Neural progenitor cell (in vitro differentiated cells): ENCODE measurements around the gene FREM1. TPM values are rescaled to one million over a fixed set of nuclear protein-coding genes. Genes with fewer than 3 reads are reported as not detected.

Experiments
- DNase-seq: peaks from one replicate; pipeline ENCODE4 v3.0.0-alpha.2; 2016; ENCODE audit warnings: low spot score
- H2AFZ ChIP-seq: fragments of 200-600 bp; sonication (generic); replicated peaks from 2 replicates; pipeline ENCODE4 v1.6.1; 2016; ENCODE audit warnings: antibody characterized with exemption
- H3F3A ChIP-seq: fragments of 200-600 bp; sonication (generic); 2 replicates; pipeline ENCODE4 v1.6.1; 2016; ENCODE audit warnings: antibody characterized with exemption, low read depth
- H3K27ac ChIP-seq: fragments of 200-600 bp; sonication (generic); 2 replicates; pipeline ENCODE4 v1.5.1; 2016; ENCODE audit warnings: mild to moderate bottlenecking
- H3K27me3 ChIP-seq: fragments of 200-600 bp; sonication (generic); 2 replicates; pipeline ENCODE4 v1.6.1; 2016; ENCODE audit warnings: mild to moderate bottlenecking, moderate library complexity
- H3K36me3 ChIP-seq: fragments of 200-600 bp; sonication (generic); 2 replicates; pipeline ENCODE4 v1.5.1; 2016
- H3K4me1 ChIP-seq: fragments of 200-600 bp; sonication (generic); 2 replicates; pipeline ENCODE4 v1.6.1; 2016; ENCODE audit warnings: mixed run types
- H3K4me2 ChIP-seq: fragments of 200-600 bp; sonication (generic); 2 replicates; pipeline ENCODE4 v1.6.1; 2016
- H3K4me3 ChIP-seq: fragments of 200-600 bp; sonication (generic); 2 replicates; pipeline ENCODE4 v1.5.1; 2016
- H3K79me2 ChIP-seq: fragments of 200-600 bp; sonication (generic); 2 replicates; pipeline ENCODE4 v1.6.1; 2016; ENCODE audit warnings: low read depth
- H3K9ac ChIP-seq: fragments of 200-600 bp; sonication (generic); 2 replicates; pipeline ENCODE4 v1.6.1; 2016
- H3K9me3 ChIP-seq: fragments of 200-600 bp; sonication (generic); 2 replicates; pipeline ENCODE4 v1.5.1; 2016; ENCODE audit warnings: low read depth
- H4K20me1 ChIP-seq: fragments of 200-600 bp; sonication (generic); 2 replicates; pipeline ENCODE4 v1.6.1; 2016; ENCODE audit warnings: low read depth
- H3K27ac Mint-ChIP-seq: 3 replicates; pipeline ENCODE4 v1.8.0; 2021; ENCODE audit warnings: mixed read lengths
- H3K27me3 Mint-ChIP-seq: 2 replicates; pipeline ENCODE4 v1.8.0; 2022; ENCODE audit warnings: low read depth, mild to moderate bottlenecking, inconsistent platforms, moderate library complexity, mixed read lengths; ENCODE audit not compliant: insufficient read depth
- H3K36me3 Mint-ChIP-seq: 3 replicates; pipeline ENCODE4 v1.8.0; 2021; ENCODE audit warnings: mixed read lengths
- H3K4me1 Mint-ChIP-seq: 3 replicates; pipeline ENCODE4 v1.8.0; 2021; ENCODE audit warnings: mixed read lengths
- H3K4me3 Mint-ChIP-seq: 3 replicates; pipeline ENCODE4 v1.8.0; 2021; ENCODE audit warnings: mild to moderate bottlenecking, moderate library complexity, mixed read lengths
- H3K9me3 Mint-ChIP-seq: 3 replicates; pipeline ENCODE4 v1.8.0; 2020; ENCODE audit warnings: mixed read lengths
- EZH2 ChIP-seq: fragments of 200-600 bp; sonication (generic); IDR thresholded peaks from 2 replicates; pipeline ENCODE4 v1.6.1; 2017; ENCODE audit warnings: antibody characterized with exemption, mild to moderate bottlenecking, moderate library complexity
- EZH2phosphoT487 ChIP-seq: fragments of 200-600 bp; sonication (generic); IDR thresholded peaks from 2 replicates; pipeline ENCODE4 v1.6.1; 2017; ENCODE audit warnings: antibody characterized with exemption
- total RNA-seq: library from RNA; depleted of rRNA; stranded (reverse); fragments of >200 nt; gene quantifications from 2 replicates; pipeline ENCODE4 v1.2.3, GENCODE V29; 2015; ENCODE audit warnings: low replicate concordance
- TF ChIP-seq, protein P1 (sequence below): fragments of 200-600 bp; sonication (generic); IDR thresholded peaks from 2 replicates; pipeline ENCODE4 v1.5.1; 2017; ENCODE audit warnings: antibody characterized with exemption, mild to moderate bottlenecking

FREM1 gene
- total RNA-seq, 1 donor from 2014 or later = 1.2 TPM

DNA sequence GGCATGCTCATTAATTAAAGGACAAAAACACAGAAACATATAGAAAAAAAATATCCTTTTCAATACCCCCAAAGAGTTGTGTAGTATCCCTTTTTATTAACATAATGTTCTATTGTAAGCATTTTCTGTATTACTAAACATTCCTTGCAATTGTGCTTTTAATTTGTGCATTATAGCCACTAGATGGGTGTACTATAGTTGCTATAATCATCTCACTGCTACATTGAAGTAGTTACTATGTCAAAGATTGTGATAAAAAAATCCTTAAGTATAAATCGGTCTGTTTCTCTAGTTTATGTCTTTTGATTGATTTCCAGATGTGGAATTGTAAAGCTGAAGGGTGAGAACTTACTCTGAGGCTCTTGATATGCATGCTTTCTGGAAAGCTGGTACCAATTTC is 21.4 kb downstream of the FREM1 start:
- no peak overlapping the region for H3K4me2 ChIP-seq
- no peaks in the 10 kb centered on the region for H3K36me3 ChIP-seq
- H3K4me3 Mint-ChIP-seq = no peak overlapping the region
- H3K9me3 Mint-ChIP-seq = peaks cover 25% of the 10 kb centered on the region
- no peak overlapping the region for H3K9ac ChIP-seq
- H3K4me3 ChIP-seq = no peak overlapping the region
- DNase-seq = no peak
- H3K36me3 Mint-ChIP-seq = peaks cover 28% of the 10 kb centered on the region
- H3K27me3 ChIP-seq = no peaks in the 10 kb centered on the region
- no peak overlapping the region for H3K27ac ChIP-seq
- peaks cover 5% of the 10 kb centered on the region for H3K27me3 Mint-ChIP-seq
- H3K4me1 ChIP-seq = no peaks in the 10 kb centered on the region
- TF ChIP-seq, protein P1, sequence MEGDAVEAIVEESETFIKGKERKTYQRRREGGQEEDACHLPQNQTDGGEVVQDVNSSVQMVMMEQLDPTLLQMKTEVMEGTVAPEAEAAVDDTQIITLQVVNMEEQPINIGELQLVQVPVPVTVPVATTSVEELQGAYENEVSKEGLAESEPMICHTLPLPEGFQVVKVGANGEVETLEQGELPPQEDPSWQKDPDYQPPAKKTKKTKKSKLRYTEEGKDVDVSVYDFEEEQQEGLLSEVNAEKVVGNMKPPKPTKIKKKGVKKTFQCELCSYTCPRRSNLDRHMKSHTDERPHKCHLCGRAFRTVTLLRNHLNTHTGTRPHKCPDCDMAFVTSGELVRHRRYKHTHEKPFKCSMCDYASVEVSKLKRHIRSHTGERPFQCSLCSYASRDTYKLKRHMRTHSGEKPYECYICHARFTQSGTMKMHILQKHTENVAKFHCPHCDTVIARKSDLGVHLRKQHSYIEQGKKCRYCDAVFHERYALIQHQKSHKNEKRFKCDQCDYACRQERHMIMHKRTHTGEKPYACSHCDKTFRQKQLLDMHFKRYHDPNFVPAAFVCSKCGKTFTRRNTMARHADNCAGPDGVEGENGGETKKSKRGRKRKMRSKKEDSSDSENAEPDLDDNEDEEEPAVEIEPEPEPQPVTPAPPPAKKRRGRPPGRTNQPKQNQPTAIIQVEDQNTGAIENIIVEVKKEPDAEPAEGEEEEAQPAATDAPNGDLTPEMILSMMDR = no peak
- no peak for TF ChIP-seq EZH2
- no peak for TF ChIP-seq EZH2phosphoT487
- no peaks in the 10 kb centered on the region for H3F3A ChIP-seq
- H3K79me2 ChIP-seq = no peaks in the 10 kb centered on the region
- no peaks in the 10 kb centered on the region for H4K20me1 ChIP-seq
- peaks cover 7% of the 10 kb centered on the region for H3K4me1 Mint-ChIP-seq
- H3K27ac Mint-ChIP-seq = no peak overlapping the region
- H2AFZ ChIP-seq = no peak overlapping the region
- H3K9me3 ChIP-seq = no peaks in the 10 kb centered on the region

DNA sequence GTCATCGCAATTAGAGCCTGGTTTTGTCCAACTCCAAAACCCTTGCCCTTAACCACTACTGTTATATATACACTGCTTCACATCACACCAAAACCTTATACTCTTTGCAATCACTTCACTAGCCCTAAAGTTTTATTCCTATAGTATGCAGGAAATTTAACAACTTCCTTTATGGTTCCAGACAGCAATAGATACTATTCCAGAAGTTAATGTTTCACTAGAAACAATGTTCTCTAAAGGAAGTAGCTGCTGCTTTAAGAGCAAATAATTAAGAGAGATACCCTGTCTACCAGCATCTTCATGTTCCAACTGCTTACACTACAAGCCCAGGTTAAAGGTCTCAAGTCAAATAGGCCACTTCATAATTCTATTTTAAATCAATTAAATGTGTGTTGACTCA is 22.0 kb downstream of the FREM1 start:
- Histone ChIP-seq H2AFZ (no peak overlapping the region), H3K9ac (no peak overlapping the region), H3K4me3 (no peak overlapping the region), H3K9me3 (no peaks in the 10 kb centered on the region), H3K36me3 (no peaks in the 10 kb centered on the region), H3F3A (no peaks in the 10 kb centered on the region), H3K27ac (no peak overlapping the region), H4K20me1 (no peaks in the 10 kb centered on the region), H3K27me3 (no peaks in the 10 kb centered on the region), H3K4me2 (no peak overlapping the region), H3K79me2 (no peaks in the 10 kb centered on the region), H3K4me1 (no peaks in the 10 kb centered on the region)
- peaks cover 11% of the 10 kb centered on the region for H3K4me1 Mint-ChIP-seq
- TF ChIP-seq EZH2 = no peak
- no peak for TF ChIP-seq EZH2phosphoT487
- TF ChIP-seq, protein P1 = no peak
- H3K27ac Mint-ChIP-seq = no peak overlapping the region
- H3K9me3 Mint-ChIP-seq = peaks cover 22% of the 10 kb centered on the region
- H3K4me3 Mint-ChIP-seq = no peak overlapping the region
- peaks cover 25% of the 10 kb centered on the region for H3K36me3 Mint-ChIP-seq
- DNase-seq = no peak
- H3K27me3 Mint-ChIP-seq = peaks cover 5% of the 10 kb centered on the region

DNA sequence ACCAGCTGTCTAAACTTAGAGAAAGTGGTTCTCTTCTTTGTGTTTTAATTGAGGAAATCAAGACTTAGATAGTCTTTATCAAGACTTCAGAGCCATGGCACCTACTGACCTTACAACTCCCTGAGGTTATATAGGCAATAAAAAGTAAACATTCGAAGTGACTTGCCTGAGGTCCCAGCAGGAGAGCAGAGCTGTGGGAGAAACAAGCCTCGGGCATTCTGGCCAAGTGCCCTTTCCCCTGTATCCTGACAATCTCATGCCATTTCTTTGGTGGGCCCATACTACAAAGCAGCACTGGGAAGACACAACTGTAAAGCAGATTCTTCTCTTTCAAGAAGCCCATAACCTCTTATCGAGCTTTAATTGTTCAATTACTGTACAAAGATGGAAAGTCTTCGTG is 23.1 kb downstream of the FREM1 start:
- Mint-ChIP-seq H3K27ac (no peak overlapping the region), H3K4me3 (no peak overlapping the region), H3K4me1 (peaks cover 12% of the 10 kb centered on the region), H3K27me3 (peaks cover 5% of the 10 kb centered on the region), H3K36me3 (peaks cover 21% of the 10 kb centered on the region), H3K9me3 (peaks cover 17% of the 10 kb centered on the region)
- H3K9ac ChIP-seq = no peak overlapping the region
- no peak overlapping the region for H3K4me3 ChIP-seq
- H3K27ac ChIP-seq = no peak overlapping the region
- no peak overlapping the region for H2AFZ ChIP-seq
- H3F3A ChIP-seq = no peaks in the 10 kb centered on the region
- no peak overlapping the region for H3K4me2 ChIP-seq
- H3K4me1 ChIP-seq = no peaks in the 10 kb centered on the region
- no peaks in the 10 kb centered on the region for H3K9me3 ChIP-seq
- no peaks in the 10 kb centered on the region for H4K20me1 ChIP-seq
- H3K79me2 ChIP-seq = no peaks in the 10 kb centered on the region
- TF ChIP-seq, protein P1 = no peak
- TF ChIP-seq EZH2phosphoT487 (no peak), EZH2 (no peak)
- H3K27me3 ChIP-seq = no peaks in the 10 kb centered on the region
- DNase-seq = no peak
- no peaks in the 10 kb centered on the region for H3K36me3 ChIP-seq
